Measurements from ENCODE around the gene TMEM138.

GRCh38 chr11:61406991-61407728, 45.0 kb downstream of the TMEM138 start:
- no peak for TF ChIP-seq CTBP1 (IDR thresholded peaks at IDR 0.05; ENCODE audit: borderline replicate concordance)
- no peak for TF ChIP-seq FOXK2 (IDR thresholded peaks at IDR 0.05)
- TF ChIP-seq L3MBTL2 (conservative IDR thresholded peaks at IDR 0.05) = no peak
- no peak for TF ChIP-seq HDGF (IDR thresholded peaks at IDR 0.05; ENCODE audit: borderline replicate concordance)
